B cell (primary cell): ENCODE measurements around the gene RHBDF1. TPM values are rescaled to one million over a fixed set of nuclear protein-coding genes. Genes with fewer than 3 reads are reported as not detected.

Source experiments
- ATAC-seq: fragments of 200-7000 bp; cut with Tn5 transposase; one replicate; pipeline ENCODE4 v1.10.0; 2021; ENCODE audit warnings: low read depth, mild to moderate bottlenecking, moderate number of reproducible peaks, moderate library complexity
- CTCF ChIA-PET: fragments of 350-600 bp; sonication (Branson Sonifier 250); formaldehyde crosslinking; loops from one replicate; lab custom pipeline; 2021; ENCODE audit warnings: antibody characterized with exemption, inconsistent platforms; lab: Charles Lee
- POLR2A ChIA-PET: fragments of 350-600 bp; sonication (Branson Sonifier 250); formaldehyde crosslinking; loops from one replicate; lab custom pipeline; 2021; ENCODE audit warnings: antibody characterized with exemption; lab: Charles Lee
- DNase-seq: peaks from one replicate; pipeline ENCODE4 v3.0.0; 2013
- H2AFZ ChIP-seq: 2 replicates; pipeline ENCODE4 v1.6.1; 2012; ENCODE audit warnings: mild to moderate bottlenecking, low read depth, low read length; ENCODE audit not compliant: insufficient read depth, poor library complexity, severe bottlenecking
- H3K27ac ChIP-seq, 2 donors: 1 replicate in 1 of 2; 2 replicates in 1 of 2; pipeline ENCODE4 v1.5.1; 2012 to 2013; ENCODE audit warnings: low read length in 2 of 2, mild to moderate bottlenecking in 2 of 2, moderate library complexity in 1 of 2
- H3K27me3 ChIP-seq, 4 experiments: fragments of 200-600 bp in 1 of 4; sonication (generic) in 1 of 4; replicated peaks in 1 of 4; 1 replicate in 2 of 4; 2 replicates in 2 of 4; pipeline versions ENCODE4 v1.6.1 to v1.7.0; 2013 to 2016; ENCODE audit warnings: low read length in 3 of 4, mild to moderate bottlenecking in 2 of 4, mixed read lengths in 1 of 4, moderate library complexity in 1 of 4; ENCODE audit not compliant: insufficient read depth in 4 of 4, control insufficient read depth in 3 of 4; ENCODE audit errors: control extremely low read depth in 1 of 4
- H3K36me3 ChIP-seq, 2 experiments: replicated peaks in 1 of 2; 1 replicate in 1 of 2; 2 replicates in 1 of 2; pipeline versions ENCODE4 v1.6.1 to v1.7.1; 2013; ENCODE audit warnings: low read length in 1 of 2; ENCODE audit not compliant: insufficient read depth in 2 of 2, control insufficient read depth in 1 of 2; ENCODE audit errors: control extremely low read depth in 1 of 2, extremely low read depth in 1 of 2
- H3K4me1 ChIP-seq, 2 donors: fragments of 200-600 bp in 1 of 2; sonication (generic) in 1 of 2; 1 replicate in 1 of 2; 2 replicates in 1 of 2; pipeline versions ENCODE4 v1.5.1 to v1.6.1; 2013 to 2017; ENCODE audit warnings: low read length in 2 of 2; ENCODE audit not compliant: control insufficient read depth in 2 of 2, insufficient read depth in 2 of 2
- H3K4me2 ChIP-seq: replicated peaks from 2 replicates; pipeline ENCODE3; 2012; ENCODE audit warnings: mild to moderate bottlenecking, low read depth, low read length; ENCODE audit not compliant: poor library complexity, severe bottlenecking
- H3K4me3 ChIP-seq, 5 experiments: fragments of 200-600 bp in 1 of 5; sonication (generic) in 1 of 5; 1 replicate in 3 of 5; 2 replicates in 2 of 5; pipeline versions ENCODE4 v1.5.1 to v1.7.0; 2011 to 2016; ENCODE audit warnings: low read length in 4 of 5, mild to moderate bottlenecking in 4 of 5, low read depth in 2 of 5, control low read depth in 1 of 5, moderate library complexity in 1 of 5; ENCODE audit not compliant: insufficient read depth in 1 of 5; ENCODE audit errors: control extremely low read depth in 1 of 5, extremely low read depth in 1 of 5
- H3K79me2 ChIP-seq: fragments of 200-600 bp; sonication (generic); one replicate; pipeline ENCODE4 v1.6.0; 2016; ENCODE audit warnings: low read length; ENCODE audit not compliant: control insufficient read depth, insufficient read depth
- H3K9ac ChIP-seq: fragments of 200-600 bp; sonication (generic); 2 replicates; pipeline ENCODE4 v1.6.1; 2017; ENCODE audit warnings: mild to moderate bottlenecking, low read length, moderate library complexity
- H3K9me3 ChIP-seq, 3 donors: one replicate each; pipeline versions ENCODE4 v1.6.1 to v1.7.1; 2013; ENCODE audit warnings: low read length in 2 of 3; ENCODE audit not compliant: control insufficient read depth in 2 of 3, insufficient read depth in 1 of 3; ENCODE audit errors: control extremely low read depth in 1 of 3
- H4K20me1 ChIP-seq: 2 replicates; pipeline ENCODE4 v1.6.0; 2012; ENCODE audit warnings: mild to moderate bottlenecking, low read length; ENCODE audit not compliant: insufficient read depth, control insufficient read depth, poor library complexity, severe bottlenecking
- H3K27ac Mint-ChIP-seq: one replicate; pipeline ENCODE4 v1.8.0; 2021; ENCODE audit warnings: mixed read lengths
- H3K27me3 Mint-ChIP-seq: one replicate; pipeline ENCODE4 v1.8.0; 2021; ENCODE audit warnings: mixed read lengths
- H3K4me1 Mint-ChIP-seq: one replicate; pipeline ENCODE4 v1.8.0; 2021; ENCODE audit warnings: mixed read lengths
- H3K4me3 Mint-ChIP-seq: one replicate; pipeline ENCODE4 v1.8.0; 2021; ENCODE audit warnings: mixed read lengths
- H3K9me3 Mint-ChIP-seq: one replicate; pipeline ENCODE4 v1.8.0; 2022; ENCODE audit warnings: mixed read lengths; ENCODE audit not compliant: insufficient read depth
- CTCF ChIP-seq: fragments of 200-600 bp; IDR thresholded peaks from one replicate; pipeline ENCODE4 v1.8.0; 2022; ENCODE audit warnings: antibody characterized with exemption, mild to moderate bottlenecking
- EZH2 ChIP-seq: IDR thresholded peaks from 2 replicates; pipeline ENCODE4 v1.6.1; 2012; ENCODE audit warnings: borderline replicate concordance, low read depth, mild to moderate bottlenecking, moderate library complexity, low read length; ENCODE audit not compliant: insufficient read depth, poor library complexity, severe bottlenecking
- WGBS: methylation state at CpG from one replicate; pipeline ENCODE4 v1.1.5; 2013; ENCODE audit warnings: missing lambda C conversion rate; ENCODE audit not compliant: insufficient coverage; 5-methylcytosine and 5-hydroxymethylcytosine counted together
- intact Hi-C: fragments of 100-400 bp; cut with micrococcal nuclease; formaldehyde crosslinking; loops from one replicate; pipeline ENCODE4 v1.10.0; 2022
- polyA plus RNA-seq: library from polyadenylated mRNA; depleted of rRNA; stranded (reverse); fragments of >200 nt; gene quantifications from 2 replicates; pipeline ENCODE4 v1.2.3, GENCODE V29; 2012
- total RNA-seq, 2 donors: library from RNA; stranded (reverse); fragments of 120-200 nt in 1 of 2; gene quantifications; 1 replicate in 1 of 2; 2 replicates in 1 of 2; pipeline versions ENCODE4 v1.2.3 to v1.2.4, GENCODE V29; 2013 to 2022

RHBDF1 gene
- total and polyA plus RNA-seq, 2 donors (not counting 1 experiment from before 2014, with no cell fraction given), result 0.42 to 0.76 TPM

DNA sequence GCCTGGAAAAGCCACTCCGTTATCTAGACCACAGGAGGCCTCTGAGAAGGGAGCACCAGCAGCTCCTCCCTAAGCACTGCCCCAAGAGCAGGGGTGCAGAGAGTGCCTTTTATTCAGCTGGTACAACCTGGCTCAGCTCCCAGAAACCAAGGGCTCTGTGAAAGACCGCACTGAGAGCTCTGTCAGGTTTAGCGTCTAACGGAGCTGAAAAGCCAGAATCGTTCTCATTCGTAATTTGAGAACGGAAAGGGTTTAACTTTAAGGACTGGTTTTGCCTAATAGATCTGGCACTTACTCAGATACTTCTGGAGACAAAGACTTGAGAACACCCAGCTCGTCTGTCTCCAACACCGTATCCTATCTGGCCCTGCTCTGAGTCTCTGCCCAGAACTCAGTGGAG, 19.1 kb upstream of the RHBDF1 start:
- ATAC-seq, result no peak
- POLR2A ChIA-PET, result no interaction called here
- Histone ChIP-seq H3K36me3 (peaks cover 0 to 30% of the 10 kb centered on the region in 2 experiments), H4K20me1 (no peaks in the 10 kb centered on the region), H3K79me2 (peaks cover 13% of the 10 kb centered on the region), H3K9ac (no peak overlapping the region), H3K4me1 (no peaks in the 10 kb centered on the region), H3K9me3 (no peaks in the 10 kb centered on the region), H2AFZ (no peak overlapping the region), H3K27ac (no peak overlapping the region), H3K27me3 (no peaks in the 10 kb centered on the region), H3K4me3 (no peak overlapping the region), H3K4me2 (no peak overlapping the region)
- 52% methylated on average over 7 of the region's 9 CpGs for WGBS
- Mint-ChIP-seq H3K27me3 (no peaks in the 10 kb centered on the region), H3K4me1 (no peaks in the 10 kb centered on the region), H3K27ac (no peak overlapping the region), H3K9me3 (no peaks in the 10 kb centered on the region), H3K4me3 (no peak overlapping the region)
- TF ChIP-seq CTCF, result no peak
- no peak for TF ChIP-seq EZH2
- intact Hi-C loops, result no loop called here
- no peak for DNase-seq
- CTCF ChIA-PET, result interaction anchor here (1.7 to 2.5 kb wide), 2 partner anchors 15 to 26 kb away, joined by 9 read pairs; no protein-coding TSS in a partner anchor

DNA sequence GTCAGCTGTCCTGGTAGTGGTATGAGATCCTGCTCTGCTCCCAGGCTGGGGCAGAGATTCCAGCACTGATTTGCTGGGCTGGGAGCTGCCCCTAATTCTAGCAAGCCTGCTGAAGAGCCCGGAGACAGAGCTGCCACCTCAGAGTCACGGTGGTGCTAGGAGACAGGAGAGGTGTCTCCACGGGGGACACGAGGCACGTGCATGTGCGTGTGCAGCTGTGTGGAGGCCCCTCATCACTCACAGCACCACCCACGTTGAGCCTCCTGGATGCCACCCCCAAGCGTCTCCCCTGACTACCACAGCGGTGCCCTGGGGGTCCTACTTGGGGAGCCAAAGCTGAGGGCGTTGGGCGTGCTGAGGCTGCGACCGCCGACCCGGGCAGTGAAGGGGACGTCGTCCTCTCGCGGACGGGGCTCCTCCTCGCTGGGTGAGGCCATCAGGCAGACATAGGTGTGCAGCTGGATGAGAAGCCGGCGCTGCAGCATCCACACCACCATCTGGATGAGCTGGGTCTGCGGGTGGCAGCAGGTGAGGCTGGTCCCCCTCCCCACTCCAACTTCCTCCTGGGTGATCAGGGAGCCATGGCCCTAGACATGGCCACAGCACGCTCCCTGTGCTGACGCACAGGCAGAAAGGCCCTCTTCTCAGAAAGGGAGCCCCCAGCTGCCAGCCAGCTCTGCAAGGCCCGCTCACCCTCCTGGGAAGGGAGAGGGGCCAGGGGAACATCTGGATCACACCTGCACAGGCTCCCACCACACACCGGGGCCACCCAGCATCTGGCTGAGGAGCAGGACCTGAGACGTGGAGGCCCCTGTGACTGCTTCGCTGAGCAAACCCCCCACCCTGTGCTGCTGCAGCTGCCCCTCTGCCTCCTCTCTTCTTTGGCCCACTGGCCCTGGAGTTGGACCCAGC, 17.2 kb upstream of the RHBDF1 start:
- H3K4me1 Mint-ChIP-seq, result peaks cover 10% of the 10 kb centered on the region
- CTCF ChIA-PET, result interaction anchor here (1.0 to 2.5 kb wide), 2 partner anchors 17 to 23 kb away, joined by 3 to 9 read pairs; no protein-coding TSS in a partner anchor
- no peak overlapping the region for H3K9ac ChIP-seq
- no peak overlapping the region for H3K27ac ChIP-seq
- H3K9me3 ChIP-seq, result no peaks in the 10 kb centered on the region
- peaks cover 0 to 39% of the 10 kb centered on the region in 2 experiments for H3K36me3 ChIP-seq
- no peak for DNase-seq
- no peak overlapping the region for H3K4me2 ChIP-seq
- WGBS, result 96% methylated on average over 29 of the region's 30 CpGs
- H2AFZ ChIP-seq, result no peak overlapping the region
- peaks cover 9% of the 10 kb centered on the region for H3K79me2 ChIP-seq
- no peak overlapping the region for H3K4me3 Mint-ChIP-seq
- intact Hi-C loops, result no loop called here
- no peaks in the 10 kb centered on the region for H3K27me3 Mint-ChIP-seq
- no peaks in the 10 kb centered on the region for H3K27me3 ChIP-seq
- peaks cover 10 to 15% of the 10 kb centered on the region in 2 donors for H3K4me1 ChIP-seq
- no peak overlapping the region for H3K4me3 ChIP-seq
- H3K27ac Mint-ChIP-seq, result no peak overlapping the region
- TF ChIP-seq CTCF (no peak), EZH2 (no peak)
- H3K9me3 Mint-ChIP-seq, result no peaks in the 10 kb centered on the region
- peaks cover 9% of the 10 kb centered on the region for H4K20me1 ChIP-seq
- POLR2A ChIA-PET, result no interaction called here
- ATAC-seq, result no peak
